K562 (cell line): ENCODE measurements around the gene LRRC70. TPM values are rescaled to one million over a fixed set of nuclear protein-coding genes. Genes with fewer than 3 reads are reported as not detected.

Experiments
- ARID1B ChIP-seq: fragments of 450-650 bp; IDR thresholded peaks from 2 replicates; pipeline ENCODE4 v1.6.1; 2016; ENCODE audit warnings: antibody characterized with exemption, mild to moderate bottlenecking, inconsistent platforms
- CHD1 ChIP-seq: fragments of 200-600 bp; sonication (generic); IDR thresholded peaks from one replicate; pipeline ENCODE4 v1.6.1; 2012; ENCODE audit warnings: mild to moderate bottlenecking, moderate library complexity, low read length, inconsistent platforms
- HNRNPK ChIP-seq: fragments of 200-400 bp; formaldehyde crosslinking; IDR thresholded peaks from one replicate; pipeline ENCODE4 v1.6.1; 2018; ENCODE audit warnings: mild to moderate bottlenecking, low read depth, low read length; ENCODE audit not compliant: poor library complexity, severe bottlenecking
- HNRNPLL ChIP-seq: fragments of 200-400 bp; formaldehyde crosslinking; IDR thresholded peaks from 2 replicates; pipeline ENCODE4 v1.6.1; 2017; ENCODE audit warnings: low read length, low read depth, mild to moderate bottlenecking; ENCODE audit not compliant: poor library complexity, severe bottlenecking
- MAX ChIP-seq: sonication (generic); formaldehyde crosslinking; IDR thresholded peaks from 2 replicates; pipeline ENCODE4 v1.9.0; 2022; ENCODE audit warnings: mild to moderate bottlenecking, missing genetic modification reagents
- SMARCA4 ChIP-seq: fragments of 450-650 bp; IDR thresholded peaks from 2 replicates; pipeline ENCODE4 v1.6.1; 2016
- TCF7L2 ChIP-seq: fragments of 150-350 bp; IDR thresholded peaks from 2 replicates; pipeline ENCODE4 v1.6.1; 2016; ENCODE audit warnings: low read depth, mild to moderate bottlenecking, low read length, moderate library complexity
- TGIF2 ChIP-seq: sonication (generic); formaldehyde crosslinking; IDR thresholded peaks from 2 replicates; pipeline ENCODE4 v1.8.1; 2022; ENCODE audit warnings: mild to moderate bottlenecking, missing genetic modification reagents, moderate library complexity
- YBX1 ChIP-seq: fragments of 450-650 bp; IDR thresholded peaks from 2 replicates; pipeline ENCODE4 v1.7.1; 2016; ENCODE audit warnings: mild to moderate bottlenecking
- ZNF165 ChIP-seq: fragments of 250-450 bp; sonication (Bioruptor Pico); IDR thresholded peaks from 2 replicates; pipeline ENCODE4 v1.4.0; 2020; ENCODE audit warnings: borderline replicate concordance
- ZNF217 ChIP-seq: sonication (generic); formaldehyde crosslinking; IDR thresholded peaks from 2 replicates; pipeline ENCODE4 v1.8.0; 2022; ENCODE audit warnings: mild to moderate bottlenecking, missing genetic modification reagents
- ZNF408 ChIP-seq: fragments of 250-450 bp; sonication (Bioruptor Pico); IDR thresholded peaks from 2 replicates; pipeline ENCODE4 v1.4.0; 2020; ENCODE audit warnings: low read depth, mild to moderate bottlenecking, moderate library complexity
- ZNF57 ChIP-seq: fragments of 450-650 bp; formaldehyde crosslinking; IDR thresholded peaks from 2 replicates; pipeline ENCODE4 v1.4.0; 2020; ENCODE audit warnings: mild to moderate bottlenecking, moderate library complexity
- ZNF592 ChIP-seq: fragments of 450-650 bp; IDR thresholded peaks from 2 replicates; pipeline ENCODE4 v1.6.1; 2017; ENCODE audit warnings: antibody characterized with exemption, mild to moderate bottlenecking
- ZNF695 ChIP-seq: fragments of 450-650 bp; formaldehyde crosslinking; IDR thresholded peaks from 2 replicates; pipeline ENCODE4 v1.4.0; 2020; ENCODE audit warnings: mild to moderate bottlenecking, moderate library complexity
- polyA plus RNA-seq, 8 experiments: library from polyadenylated mRNA; depleted of rRNA in 4 of 8; stranded (reverse) in 5 of 8; unstranded in 3 of 8; fragments of >200 nt; fragmentation: Nextera tagmentation in 2 of 8; fragmentation: Illumina TruSeq in 1 of 8; extraction: Ambion mirVana in 2 of 8; extraction: Trizol in 1 of 8; gene quantifications; 2 replicates each; pipeline versions ENCODE4 v1.2.1 to v1.2.3, GENCODE V29; 2011 to 2014; ENCODE audit warnings: inconsistent platforms in 1 of 8, missing spikeins in 1 of 8
- total RNA-seq, 7 experiments: library from RNA; depleted of rRNA in 6 of 7; stranded (reverse); fragments of >200 nt in 6 of 7; fragmentation: Illumina TruSeq in 2 of 7; extraction: Trizol in 2 of 7; gene quantifications; 2 replicates each; pipeline versions ENCODE4 v1.2.1 to v1.2.3, GENCODE V29; 2011 to 2021; ENCODE audit warnings: low replicate concordance in 1 of 7
- TF ChIP-seq, protein P1 (sequence below), 2 experiments: fragments of 450-650 bp in 1 of 2; IDR thresholded peaks; 2 replicates each; pipeline ENCODE4 v1.6.1; 2011 to 2017; ENCODE audit warnings: low read depth in 2 of 2, antibody characterized with exemption in 1 of 2, borderline replicate concordance in 1 of 2, low read length in 1 of 2, mild to moderate bottlenecking in 1 of 2, mixed read lengths in 1 of 2; ENCODE audit not compliant: control insufficient read depth in 1 of 2
- TF ChIP-seq, protein P2 (sequence below), 2 experiments: fragments of 450-650 bp; IDR thresholded peaks; 2 replicates each; pipeline ENCODE4 v1.6.1; 2016
- TF ChIP-seq, protein P3 (sequence below): fragments of 250-450 bp; sonication (Bioruptor Pico); IDR thresholded peaks from 2 replicates; pipeline ENCODE4 v1.8.0; 2022; ENCODE audit warnings: moderate library complexity, mild to moderate bottlenecking, inconsistent platforms

Gene LRRC70
- total and polyA plus RNA-seq, 9 of the 15 experiments (the other 6 are each of a cell fraction or from before 2014, with no cell fraction given), result 0.21 to 2.1 (median 0.73) TPM

DNA sequence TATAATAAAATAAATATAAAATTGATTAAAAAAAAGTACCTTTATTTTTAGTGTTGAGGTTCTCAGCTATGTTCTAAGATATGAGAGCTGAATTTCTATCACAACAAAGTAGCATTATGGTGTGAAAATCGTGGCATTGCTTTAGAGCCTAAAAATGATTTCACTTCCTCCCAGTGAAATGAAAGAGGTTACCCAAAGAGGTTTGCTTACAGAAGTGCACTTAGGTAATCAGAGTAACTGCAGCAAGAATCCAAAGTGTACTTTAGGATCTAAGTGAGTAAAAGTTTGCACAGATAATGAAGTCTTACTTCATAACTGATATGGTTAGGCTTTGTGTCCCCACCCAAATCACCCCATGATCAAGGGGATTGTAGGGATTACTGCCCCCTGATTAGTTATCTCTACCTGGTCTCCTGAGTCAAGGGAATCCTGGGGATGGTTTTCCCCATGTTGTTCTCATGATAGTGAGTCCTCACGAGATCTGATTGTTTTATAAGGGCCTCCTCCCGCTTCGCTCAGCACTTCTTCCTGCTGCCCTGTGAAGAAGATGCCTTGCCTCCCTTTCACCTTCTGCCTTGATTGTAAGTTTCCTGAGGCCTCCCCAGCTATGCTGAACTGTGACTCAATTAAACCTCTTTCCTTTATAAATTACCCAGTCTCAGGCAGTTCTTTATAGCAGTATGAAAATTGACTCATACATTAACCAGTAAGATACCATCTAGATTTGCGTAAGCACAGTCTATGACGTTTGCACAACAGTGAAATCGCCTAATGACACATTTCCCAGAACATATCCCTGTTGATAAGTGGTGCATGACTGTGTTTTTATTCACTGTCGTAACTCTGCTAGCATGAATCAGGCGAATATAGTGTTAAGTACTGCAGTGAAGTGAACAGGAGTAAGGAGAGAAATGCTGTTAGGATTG, 40.3 kb upstream of the LRRC70 start (continued):
- TF ChIP-seq, protein P1, sequence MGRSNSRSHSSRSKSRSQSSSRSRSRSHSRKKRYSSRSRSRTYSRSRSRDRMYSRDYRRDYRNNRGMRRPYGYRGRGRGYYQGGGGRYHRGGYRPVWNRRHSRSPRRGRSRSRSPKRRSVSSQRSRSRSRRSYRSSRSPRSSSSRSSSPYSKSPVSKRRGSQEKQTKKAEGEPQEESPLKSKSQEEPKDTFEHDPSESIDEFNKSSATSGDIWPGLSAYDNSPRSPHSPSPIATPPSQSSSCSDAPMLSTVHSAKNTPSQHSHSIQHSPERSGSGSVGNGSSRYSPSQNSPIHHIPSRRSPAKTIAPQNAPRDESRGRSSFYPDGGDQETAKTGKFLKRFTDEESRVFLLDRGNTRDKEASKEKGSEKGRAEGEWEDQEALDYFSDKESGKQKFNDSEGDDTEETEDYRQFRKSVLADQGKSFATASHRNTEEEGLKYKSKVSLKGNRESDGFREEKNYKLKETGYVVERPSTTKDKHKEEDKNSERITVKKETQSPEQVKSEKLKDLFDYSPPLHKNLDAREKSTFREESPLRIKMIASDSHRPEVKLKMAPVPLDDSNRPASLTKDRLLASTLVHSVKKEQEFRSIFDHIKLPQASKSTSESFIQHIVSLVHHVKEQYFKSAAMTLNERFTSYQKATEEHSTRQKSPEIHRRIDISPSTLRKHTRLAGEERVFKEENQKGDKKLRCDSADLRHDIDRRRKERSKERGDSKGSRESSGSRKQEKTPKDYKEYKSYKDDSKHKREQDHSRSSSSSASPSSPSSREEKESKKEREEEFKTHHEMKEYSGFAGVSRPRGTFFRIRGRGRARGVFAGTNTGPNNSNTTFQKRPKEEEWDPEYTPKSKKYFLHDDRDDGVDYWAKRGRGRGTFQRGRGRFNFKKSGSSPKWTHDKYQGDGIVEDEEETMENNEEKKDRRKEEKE (IDR thresholded peaks at IDR 0.05; ENCODE audit: borderline replicate concordance in 1 of 2, control insufficient read depth in 1 of 2, low read depth in 2 of 2, low read length in 1 of 2), result no peak
- TF ChIP-seq ZNF165 (CRISPR knock-in tag), result no peak
- TF ChIP-seq, protein P2, sequence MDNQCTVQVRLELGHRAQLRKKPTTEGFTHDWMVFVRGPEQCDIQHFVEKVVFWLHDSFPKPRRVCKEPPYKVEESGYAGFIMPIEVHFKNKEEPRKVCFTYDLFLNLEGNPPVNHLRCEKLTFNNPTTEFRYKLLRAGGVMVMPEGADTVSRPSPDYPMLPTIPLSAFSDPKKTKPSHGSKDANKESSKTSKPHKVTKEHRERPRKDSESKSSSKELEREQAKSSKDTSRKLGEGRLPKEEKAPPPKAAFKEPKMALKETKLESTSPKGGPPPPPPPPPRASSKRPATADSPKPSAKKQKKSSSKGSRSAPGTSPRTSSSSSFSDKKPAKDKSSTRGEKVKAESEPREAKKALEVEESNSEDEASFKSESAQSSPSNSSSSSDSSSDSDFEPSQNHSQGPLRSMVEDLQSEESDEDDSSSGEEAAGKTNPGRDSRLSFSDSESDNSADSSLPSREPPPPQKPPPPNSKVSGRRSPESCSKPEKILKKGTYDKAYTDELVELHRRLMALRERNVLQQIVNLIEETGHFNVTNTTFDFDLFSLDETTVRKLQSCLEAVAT (IDR thresholded peaks at IDR 0.05), result no peak
- TF ChIP-seq HNRNPLL, result no peak
- 0 out of 2 replicates have a peak, but pooled peaks have one; percentile 37 for TF ChIP-seq ZNF592
- no peak for TF ChIP-seq ZNF57 (CRISPR knock-in tag)
- TF ChIP-seq, protein P3, sequence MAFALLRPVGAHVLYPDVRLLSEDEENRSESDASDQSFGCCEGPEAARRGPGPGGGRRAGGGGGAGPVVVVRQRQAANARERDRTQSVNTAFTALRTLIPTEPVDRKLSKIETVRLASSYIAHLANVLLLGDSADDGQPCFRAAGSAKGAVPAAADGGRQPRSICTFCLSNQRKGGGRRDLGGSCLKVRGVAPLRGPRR (CRISPR knock-in tag), result no peak
- no peak for TF ChIP-seq ZNF217 (CRISPR knock-in tag)
- peak; percentile 81 for TF ChIP-seq SMARCA4
- no peak for TF ChIP-seq ZNF695
- TF ChIP-seq MAX (CRISPR knock-in tag), result no peak
- TF ChIP-seq ARID1B, result peak; percentile 81
- no peak for TF ChIP-seq TGIF2
- TF ChIP-seq YBX1, result no peak
- TF ChIP-seq TCF7L2, result no peak
- no peak for TF ChIP-seq HNRNPK
- no peak for TF ChIP-seq ZNF408 (CRISPR knock-in tag)
- TF ChIP-seq CHD1, result no peak
